NCI-H2081 (cell line): ENCODE results near the gene PSMD11.
"Not testable (repeated sequence)": the region's sequence is repeated elsewhere in the genome, so short reads cannot be mapped to it uniquely, and the experiment has no call there.

Experiments
- DNase-seq, 2 experiments: peaks; one replicate each; lab custom pipeline; 2025; lab: John Stamatoyannopoulos, UW

PSMD11 gene

DNA sequence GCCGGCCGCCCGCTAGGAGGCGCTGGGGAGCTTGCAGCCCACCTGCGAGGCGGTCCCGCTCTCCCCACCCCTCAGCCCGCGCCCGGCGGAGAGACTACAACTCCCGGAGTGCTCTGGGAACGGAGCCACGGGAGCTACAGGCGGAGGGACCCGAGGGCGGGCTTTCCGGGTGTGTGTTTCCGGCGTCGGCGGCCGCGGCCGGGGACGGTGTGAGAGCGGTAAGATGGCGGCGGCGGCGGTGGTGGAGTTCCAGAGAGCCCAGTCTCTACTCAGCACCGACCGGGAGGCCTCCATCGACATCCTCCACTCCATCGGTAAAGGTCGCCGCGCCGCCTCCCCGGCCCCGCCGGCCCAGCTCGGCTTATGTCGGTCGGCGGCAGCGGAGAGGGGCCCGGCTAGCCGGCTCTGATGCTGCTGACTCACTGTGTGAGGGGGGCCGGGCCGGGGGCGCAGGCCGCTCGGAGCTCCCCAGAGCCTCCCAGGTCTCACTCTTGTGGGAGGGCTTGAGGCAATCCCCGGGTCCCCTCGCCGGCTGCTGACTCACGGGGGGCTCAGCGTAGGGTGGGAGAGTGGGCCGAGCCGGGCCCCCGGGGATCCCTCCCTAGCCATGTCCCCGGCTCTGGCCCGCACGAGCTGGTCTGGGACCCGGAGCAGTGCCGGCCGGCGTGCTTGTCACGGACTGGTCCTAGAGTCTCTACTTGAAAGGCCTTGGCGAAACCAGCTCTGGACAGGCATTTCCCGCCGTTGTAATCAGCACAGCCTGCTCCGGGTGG, at the start of gene PSMD11:
Gene PSMD11, plus strand, starts transcription at position 210 of the 773 bp plus-strand sequence. Its CDS starts 14 bp downstream, at position 224.
- DNase-seq: peak; percentile 92 to 94

DNA sequence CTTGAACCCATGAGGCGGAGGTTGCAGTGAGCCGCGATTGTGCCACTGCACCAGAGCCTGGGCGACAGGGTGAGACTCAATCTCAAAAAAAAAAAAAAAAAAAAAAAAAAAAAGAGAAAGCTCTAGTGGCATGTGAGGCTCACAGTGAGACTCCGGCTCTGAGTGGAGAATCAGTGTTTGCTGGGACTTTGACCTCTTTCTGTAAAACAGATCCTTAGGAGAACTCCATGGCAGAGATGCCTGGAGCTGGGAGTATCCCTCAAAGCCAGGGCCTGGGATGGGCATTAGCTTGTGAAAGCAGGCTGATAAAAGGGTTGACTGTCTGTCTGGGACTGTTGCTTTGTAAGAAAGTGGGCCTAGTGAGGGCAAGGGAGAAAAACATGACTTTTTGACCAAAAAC, 48.0 kb upstream of the PSMD11 start:
- DNase-seq: no peak

DNA sequence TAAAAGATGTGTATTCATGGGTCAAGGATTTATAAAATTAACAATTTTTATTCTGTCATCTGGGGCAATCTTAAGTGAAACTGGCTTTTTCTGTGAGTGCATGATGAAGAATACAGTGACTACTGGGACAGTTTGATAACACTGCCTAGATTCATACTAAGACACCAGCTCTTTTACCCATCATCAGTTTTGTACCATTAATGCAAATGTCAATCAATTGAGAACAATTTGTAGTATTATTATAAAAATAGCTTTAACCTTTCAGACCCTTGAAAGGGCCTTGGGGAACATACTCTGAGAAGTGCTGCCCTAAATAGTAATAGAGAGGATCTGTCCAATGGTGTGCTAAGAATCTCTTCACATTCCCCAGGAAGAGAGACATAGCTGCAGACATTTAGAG, 45.4 kb upstream of the PSMD11 start:
- DNase-seq: no peak

DNA sequence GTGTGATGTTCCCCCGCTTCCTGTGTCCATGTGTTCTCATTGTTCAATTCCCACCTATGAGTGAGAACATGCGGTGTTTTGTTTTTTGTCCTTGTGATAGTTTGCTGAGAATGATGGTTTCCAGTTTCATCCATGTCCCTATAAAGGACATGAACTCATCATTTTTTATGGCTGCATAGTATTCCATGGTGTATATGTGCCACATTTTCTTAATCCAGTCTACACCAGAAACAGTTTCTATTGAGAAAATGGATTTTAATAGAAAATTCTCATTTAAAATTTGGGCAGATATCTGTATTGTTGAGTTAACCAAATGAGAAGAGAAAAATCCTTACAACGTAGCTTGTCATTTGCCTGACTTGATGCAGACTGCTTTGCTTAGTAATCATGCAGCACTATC, 34.2 kb upstream of the PSMD11 start:
- DNase-seq: not testable (repeated sequence)

DNA sequence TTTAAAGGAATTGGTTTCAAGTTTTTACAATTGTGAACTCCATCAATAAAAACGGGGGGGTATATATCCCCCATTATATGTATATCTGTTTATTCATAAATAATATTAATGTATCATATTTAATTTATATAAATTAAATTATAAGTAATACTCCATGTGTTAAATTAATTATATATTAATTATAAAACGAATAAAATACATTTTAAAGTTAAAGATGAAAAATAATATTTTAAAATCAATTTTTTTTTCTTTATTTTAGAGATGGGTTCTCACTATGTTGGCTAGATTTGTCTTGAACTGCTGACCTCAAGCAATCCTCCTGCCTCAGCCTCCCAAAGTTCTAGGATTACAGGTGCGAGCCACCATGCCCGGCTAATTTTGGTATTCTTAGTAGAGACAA, 17.4 kb upstream of the PSMD11 start:
- DNase-seq: no peak

DNA sequence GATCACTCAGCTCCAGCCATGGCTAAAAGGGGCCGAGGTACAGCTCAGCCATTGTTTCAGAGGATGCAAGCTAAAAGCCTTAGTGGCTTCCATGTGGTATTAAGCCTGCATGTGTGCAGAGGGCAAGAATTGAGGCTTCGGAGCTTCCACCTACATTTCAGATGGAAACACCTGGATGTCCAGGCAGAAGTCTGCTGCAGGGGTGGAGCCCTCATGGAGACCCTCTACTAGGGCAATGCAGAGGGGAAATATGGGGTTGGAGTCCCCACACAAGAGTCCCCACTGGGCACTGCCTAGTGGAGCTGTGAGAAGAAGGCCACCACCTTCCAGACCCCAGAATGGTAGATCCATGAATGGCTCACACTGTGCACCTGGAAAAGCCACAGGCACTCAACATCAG, 14.7 kb upstream of the PSMD11 start:
- DNase-seq: no peak

DNA sequence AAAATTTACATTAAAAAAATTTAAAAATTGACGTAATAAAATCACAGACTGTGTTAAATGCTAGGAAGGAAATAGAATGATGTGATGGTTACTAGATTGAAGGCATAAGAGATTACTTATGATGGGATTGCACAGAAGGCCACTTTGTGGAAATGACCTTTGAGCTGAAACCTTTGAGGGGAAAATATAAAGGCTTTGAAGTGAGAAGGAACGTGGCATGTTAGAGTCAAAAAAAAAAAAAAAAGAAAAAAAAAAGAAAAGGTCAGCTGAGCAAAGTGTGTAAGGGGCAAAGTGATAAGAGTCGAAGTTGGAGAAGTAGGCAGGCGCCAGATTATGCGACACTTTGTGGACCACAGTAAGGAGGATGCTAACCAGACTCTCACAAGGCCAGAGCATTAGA, 3.6 kb upstream of the PSMD11 start:
- DNase-seq: no peak

DNA sequence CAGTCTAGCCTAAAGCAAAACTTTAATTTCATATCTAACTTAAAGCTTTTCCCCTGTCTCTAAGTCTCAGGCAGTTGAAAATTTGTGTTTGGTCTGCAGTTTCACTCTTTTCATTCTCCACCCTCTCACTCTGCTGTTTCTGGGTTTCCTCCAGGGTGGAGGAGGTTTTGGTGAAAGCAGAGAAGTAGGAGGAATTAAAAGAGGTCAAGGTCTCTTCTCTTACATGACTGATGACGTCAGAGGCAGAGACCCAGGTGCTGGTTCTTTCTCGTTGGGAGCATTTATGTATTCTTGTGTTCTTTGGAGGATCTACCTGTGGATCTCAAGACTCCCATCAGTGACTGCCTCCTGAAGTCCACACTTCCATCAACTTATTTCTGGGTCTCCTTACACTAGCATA, 2.4 kb upstream of the PSMD11 start:
- no peak for DNase-seq

DNA sequence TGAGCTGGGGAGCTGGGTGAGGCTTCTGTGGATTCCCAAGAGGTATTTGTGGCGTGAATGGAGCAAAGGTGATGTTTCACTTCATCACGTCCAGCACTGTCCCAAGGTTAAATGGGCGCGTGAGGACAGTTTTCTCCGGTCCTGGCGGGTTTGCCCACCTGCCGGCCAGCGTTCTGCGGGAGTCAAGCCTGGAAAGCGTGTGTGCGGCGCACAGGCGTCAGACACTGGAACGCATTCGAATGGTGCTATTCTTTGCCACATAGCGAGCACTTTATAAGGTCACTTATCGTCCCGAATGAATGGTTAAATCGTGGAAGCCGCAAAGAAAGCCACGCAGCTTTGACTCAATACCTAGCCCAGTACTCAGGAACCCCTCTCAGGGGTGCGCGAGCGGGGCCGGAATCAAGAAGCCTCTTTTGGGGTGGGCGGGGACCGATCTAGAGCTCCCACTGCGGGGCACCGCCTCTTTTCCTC, 446 bp upstream of the PSMD11 start:
- no peak for DNase-seq

DNA sequence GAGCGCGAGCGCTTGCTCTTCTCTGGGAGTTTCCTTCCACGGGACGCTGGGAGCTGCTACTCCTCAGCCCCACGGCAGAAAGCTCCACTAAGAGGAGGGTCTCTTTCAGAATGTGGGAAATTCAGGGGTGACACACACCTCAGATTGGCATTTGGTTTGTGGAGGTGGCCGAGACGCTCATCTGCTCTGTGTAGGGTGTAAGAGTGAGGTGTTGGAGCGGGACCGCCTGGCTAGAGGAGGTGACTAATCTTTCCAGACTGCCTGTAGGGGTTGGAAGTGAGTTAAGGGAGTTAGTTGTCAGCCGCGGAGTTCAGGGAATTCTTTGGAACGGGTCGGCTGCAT, 735 bp downstream of the PSMD11 start:
- DNase-seq: no peak

DNA sequence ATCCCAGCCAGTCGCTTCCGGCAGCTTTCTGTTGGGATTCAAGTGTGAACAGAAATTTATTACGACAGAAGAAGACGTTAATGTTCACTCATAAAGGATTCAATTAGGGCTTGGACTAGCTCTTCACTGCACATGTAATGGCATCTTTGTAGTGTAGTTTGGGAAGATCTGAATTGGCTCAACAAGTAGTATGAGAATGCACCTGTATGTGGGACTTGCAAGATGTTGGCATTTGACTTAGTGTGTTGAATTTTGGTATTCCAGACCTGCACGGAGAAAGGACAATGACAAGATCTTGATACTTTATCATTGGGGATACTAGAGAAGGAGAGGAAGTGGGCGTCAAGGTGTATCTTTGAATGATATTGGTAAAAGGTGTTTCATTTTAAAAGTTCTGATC, 1.2 kb downstream of the PSMD11 start:
- no peak for DNase-seq

DNA sequence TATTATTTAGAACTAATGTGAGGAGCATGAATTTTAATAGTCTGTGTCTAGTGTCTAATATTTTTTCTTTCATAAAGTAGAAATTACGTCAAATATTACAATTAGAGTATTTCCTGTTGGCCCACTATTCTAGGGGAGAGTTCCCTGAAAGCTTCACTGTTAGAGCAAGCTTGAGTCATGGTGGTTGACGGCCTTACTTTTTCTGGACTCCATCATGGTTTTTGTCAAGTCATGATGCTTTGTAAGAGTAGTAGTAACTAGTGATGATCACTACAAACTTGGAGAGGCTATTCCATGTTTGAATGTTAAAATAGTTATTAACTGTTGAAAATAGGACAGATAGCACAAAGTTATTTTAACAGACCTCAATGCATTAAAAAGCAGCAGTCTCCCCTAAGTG, 1.7 kb downstream of the PSMD11 start:
- no peak for DNase-seq

DNA sequence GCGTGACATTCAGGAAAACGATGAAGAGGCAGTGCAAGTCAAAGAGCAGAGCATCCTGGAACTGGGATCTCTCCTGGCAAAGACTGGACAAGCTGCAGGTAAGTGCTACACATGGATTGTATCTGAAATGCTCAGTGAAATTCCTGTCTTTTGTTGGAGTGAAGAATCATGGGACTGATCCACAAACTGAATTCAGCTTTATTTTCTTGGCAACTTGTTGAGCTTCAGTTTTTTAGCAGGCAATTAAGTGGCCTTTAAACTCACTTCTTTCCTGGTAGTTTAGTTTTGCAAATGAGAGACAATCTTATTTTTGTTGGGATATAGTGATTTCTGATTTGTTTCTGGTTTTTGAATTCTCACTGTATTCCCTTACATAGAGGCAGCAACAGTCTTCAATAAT, 2.6 kb downstream of the PSMD11 start:
- DNase-seq: no peak

DNA sequence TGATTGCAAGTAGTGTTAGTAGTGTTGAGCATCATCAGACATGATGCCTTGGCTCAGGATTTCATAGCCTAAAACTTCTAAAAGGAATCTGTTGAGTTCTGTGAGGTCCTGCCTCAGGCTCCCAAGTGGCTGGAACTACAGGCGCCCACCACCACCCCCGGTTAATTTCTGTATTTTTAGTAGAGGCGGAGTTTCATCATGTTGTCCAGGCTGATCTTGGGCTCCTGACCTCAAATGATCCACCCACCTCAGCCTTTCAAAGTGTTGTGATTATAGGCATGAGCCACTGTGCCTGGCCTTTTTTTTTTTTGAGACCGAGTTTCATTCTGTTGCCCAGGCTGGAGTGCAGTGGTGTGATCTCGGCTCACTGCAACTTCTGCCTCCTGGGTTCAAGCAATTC, 5.7 kb downstream of the PSMD11 start:
- DNase-seq: no peak

DNA sequence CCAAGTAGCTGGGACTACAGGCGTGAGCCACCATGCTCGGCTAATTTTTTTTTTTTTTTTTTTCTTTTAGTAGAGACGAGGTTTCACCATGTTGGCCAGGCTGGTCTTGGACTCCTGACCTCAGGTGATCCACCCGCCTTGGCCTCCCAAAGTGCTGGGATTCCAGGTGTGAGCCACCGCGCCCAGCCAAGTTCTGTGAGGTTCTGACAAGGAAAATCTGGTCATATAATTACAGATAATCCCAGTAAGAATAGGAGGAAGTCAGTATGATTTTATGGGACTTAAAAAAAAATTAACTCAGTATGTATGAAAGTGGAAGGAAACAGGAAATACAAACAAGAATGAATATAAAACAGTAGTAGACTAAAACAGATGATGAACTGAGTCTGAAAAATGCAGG, 6.1 kb downstream of the PSMD11 start:
- DNase-seq: not testable (repeated sequence)

DNA sequence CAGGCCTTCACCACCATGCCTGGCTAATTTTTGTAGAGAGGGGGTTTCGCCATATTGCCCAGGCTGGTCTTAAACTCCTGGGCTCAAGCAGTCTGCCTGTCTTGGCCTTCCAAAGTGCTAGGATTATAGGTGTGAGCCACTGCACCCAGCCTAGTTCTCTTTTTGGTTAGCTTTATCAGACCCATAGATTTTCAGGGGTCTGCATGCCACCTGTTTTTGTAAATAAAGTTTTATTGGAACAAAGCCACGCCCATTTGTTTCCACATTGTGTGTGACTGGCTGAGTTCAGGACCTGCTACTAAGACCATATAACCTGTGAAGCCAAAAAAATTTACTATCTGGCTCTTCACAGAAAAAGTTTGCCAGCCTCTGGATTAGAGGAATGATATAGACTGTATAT, 7.6 kb downstream of the PSMD11 start:
- no peak for DNase-seq

DNA sequence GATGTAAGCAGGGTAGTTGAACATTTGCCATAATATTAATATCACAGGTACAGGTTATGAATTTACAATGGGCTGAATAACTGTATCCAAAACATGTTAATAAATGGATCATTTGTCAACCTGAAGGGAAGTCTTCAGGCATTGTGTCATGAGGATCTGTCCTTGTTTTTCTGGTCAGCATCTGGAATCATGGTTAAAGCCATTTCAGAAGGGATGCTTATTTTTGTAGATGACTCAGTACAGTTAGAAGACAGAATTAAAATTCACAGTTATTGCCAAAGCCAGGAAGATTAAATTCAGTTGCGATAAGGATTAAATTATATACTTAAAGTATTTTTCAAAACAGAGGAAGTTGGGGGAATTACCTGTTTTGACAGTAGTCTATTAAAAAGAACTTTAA, 8.0 kb downstream of the PSMD11 start:
- DNase-seq: no peak

DNA sequence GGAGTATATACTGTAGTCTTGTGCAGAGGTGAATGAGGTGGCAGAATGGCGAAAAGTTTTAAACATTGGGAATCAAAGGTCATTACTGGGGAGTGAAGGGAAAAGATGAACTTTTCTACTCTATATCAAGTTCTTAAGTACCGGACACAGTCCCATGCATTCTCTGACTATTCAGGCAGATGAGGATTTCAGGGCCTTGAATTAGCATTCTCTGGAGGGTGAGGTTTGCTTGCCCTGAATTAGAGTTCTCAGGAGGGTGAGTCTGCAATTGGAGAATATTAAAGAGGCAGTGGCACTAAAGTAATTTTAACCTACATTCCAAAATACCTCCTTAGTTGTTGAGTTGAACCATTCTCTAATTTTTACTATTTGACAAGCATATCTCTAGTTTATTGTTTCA, 9.1 kb downstream of the PSMD11 start:
- DNase-seq: no peak

DNA sequence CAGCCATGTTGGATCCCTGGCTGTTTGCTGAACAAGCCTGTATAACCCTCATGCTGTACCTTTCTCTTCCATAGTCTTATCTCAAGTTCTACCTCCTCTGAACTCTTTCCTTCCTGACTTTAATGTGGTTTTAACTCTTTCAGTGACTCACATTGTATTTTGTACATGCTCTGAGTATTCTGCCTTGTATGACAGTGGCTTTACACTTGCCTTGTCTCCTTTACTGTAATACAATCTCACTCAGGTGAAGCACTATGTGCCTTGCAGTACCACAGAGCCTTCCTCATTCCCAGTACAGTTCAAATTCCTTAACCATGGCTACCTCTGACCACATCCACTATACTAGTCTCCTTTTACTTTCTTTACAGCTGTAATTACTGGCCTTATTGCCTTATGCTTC, 14.1 kb downstream of the PSMD11 start:
- DNase-seq: no peak

DNA sequence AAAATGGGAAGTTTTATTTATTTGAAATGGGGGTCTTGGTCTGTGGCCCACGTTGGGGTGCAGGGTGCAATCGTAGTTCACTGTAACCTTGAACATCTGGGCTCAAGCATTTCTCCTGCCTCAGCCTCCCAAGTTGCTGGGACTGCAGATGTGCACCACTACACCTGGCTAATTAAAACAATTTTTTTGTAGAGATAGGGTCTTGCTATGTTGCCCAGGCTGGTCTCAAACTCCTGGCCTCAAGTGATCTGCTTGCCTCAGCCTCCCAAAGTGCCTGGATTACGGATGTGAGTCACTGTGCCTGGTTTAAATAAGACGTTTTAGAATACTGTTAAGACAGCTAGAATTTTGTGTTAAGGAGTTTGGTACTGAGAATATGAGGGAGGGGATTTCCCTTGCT, 15.7 kb downstream of the PSMD11 start:
- DNase-seq: no peak

DNA sequence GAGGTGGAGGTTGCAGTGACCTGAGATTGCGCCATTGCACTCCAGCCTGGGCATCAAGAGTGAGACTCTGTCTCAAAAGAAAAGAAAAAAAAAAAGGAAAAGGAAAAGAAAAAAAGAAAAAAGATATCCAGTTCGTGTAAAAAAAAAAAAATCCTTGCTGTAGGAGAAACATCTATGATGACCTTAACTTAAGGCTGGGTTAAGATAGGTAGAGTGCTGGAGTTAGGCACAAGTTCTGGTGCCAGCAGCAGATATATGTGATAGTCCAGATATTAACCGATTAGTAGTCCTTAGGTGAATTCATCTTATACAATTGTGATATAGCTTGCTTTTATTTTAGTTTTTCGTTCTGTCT, 17.2 kb downstream of the PSMD11 start:
- DNase-seq: no peak

DNA sequence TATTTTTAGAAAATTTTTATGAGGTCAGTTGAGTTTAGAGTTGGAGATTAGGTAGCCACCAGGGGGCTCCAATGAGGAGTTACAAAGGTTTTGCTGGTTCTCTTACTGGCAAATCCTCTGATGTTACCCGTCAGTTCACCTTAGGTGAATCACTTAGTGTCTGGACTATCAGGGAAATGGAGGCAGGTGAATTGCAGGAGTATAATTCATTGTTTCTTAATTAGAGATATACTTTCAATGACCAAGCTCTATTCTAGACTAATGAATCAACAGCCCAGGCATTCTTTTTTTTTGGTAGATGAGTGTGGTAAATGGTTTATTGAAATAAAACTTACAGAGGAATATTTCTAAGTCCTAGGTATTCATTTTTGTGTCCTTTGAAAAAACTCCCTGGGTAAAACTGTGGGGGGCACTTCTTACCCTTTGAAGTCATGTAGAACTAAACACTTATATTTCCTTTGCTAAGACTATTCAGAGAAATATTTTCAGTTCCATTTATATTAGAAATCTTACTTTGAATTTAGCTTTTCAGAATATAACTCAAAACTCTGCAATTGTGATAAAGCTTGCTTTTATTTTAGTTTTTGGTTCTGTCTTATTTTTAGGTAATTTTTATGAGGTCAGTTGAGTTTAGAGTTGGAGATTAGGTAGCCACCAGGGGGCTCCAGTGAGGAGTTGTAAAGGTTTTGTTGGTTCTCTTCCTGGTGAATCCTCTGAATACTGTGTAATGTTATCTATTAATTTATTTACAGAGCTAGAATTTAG, 17.7 kb downstream of the PSMD11 start:
- peak; percentile 47 to 48 for DNase-seq

DNA sequence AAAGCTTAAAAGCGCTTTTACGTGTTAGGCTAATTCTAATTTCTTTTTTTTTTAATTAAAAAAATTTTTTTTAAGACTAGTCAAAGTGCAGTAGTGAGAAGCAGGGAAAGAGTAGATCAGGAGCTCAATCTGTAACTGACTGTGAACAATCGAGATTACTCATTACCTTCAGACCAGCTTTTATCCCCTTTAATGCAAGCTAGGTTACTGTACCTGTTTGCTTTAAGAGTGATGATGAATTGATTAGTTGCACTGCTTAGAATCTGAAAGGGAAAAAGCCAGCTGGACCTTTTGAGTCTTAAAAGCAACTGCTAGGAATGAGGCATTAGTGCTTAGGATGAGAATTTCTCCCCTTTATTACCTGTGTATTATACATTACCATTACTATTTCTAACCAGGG, 19.0 kb downstream of the PSMD11 start:
- no peak for DNase-seq

DNA sequence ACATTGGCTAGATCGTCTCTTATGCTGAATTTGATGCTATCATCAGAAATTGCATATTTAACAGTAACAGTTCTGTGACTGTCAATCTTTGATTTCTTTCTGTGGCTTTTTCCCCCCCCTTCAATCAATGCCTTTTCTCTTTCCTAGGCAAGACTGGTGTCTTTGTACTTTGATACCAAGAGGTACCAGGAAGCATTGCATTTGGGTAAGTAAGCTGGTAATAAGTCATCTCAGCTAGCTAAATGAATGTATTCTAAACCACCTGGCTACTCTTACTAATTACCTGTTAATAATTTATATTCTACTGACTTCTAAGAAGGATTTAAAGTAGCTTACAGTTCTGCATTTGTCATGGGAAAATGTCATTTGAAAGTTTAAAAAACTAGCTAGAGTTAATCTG, 20.1 kb downstream of the PSMD11 start:
- DNase-seq: no peak
